Peyer's patch (tissue), 4 donors: Measurements from ENCODE around the gene RAD51B.

ENCODE experiments used
- POLR2A ChIP-seq, 2 donors: fragments of 450-650 bp; IDR thresholded peaks; one replicate each; pipeline ENCODE4 v1.5.1; 2017; ENCODE audit warnings: antibody characterized with exemption in 2 of 2, mild to moderate bottlenecking in 2 of 2, moderate library complexity in 2 of 2
- TF ChIP-seq, protein P1 (sequence below), 6 experiments: fragments of 450-650 bp in 4 of 6; fragments of 200-600 bp in 2 of 6; sonication (generic) in 1 of 6; IDR thresholded peaks; one replicate each; pipeline ENCODE4 v1.5.1; 2017 to 2019; ENCODE audit warnings: antibody characterized with exemption in 6 of 6, mild to moderate bottlenecking in 3 of 6, moderate library complexity in 1 of 6

DNA sequence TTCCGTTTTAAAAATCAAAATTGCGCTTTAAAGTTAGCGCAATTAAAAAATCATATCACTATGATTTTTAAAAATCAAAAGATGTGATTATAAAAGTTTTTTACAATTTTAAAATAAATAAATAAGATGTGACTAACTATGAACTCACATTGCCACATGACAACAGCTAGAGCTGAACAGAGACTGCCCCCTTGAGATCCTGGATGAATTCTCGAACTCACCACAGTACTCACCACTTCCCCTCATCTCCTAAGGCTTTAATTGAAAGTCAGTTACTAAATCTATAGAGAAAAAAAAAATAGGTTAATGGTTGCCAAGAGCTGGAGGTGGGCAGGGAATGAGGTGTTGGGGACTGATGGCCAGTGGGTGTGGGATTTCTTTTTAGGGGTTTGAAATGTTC, 589.1 kb downstream of the RAD51B start:
- TF ChIP-seq, protein P1, sequence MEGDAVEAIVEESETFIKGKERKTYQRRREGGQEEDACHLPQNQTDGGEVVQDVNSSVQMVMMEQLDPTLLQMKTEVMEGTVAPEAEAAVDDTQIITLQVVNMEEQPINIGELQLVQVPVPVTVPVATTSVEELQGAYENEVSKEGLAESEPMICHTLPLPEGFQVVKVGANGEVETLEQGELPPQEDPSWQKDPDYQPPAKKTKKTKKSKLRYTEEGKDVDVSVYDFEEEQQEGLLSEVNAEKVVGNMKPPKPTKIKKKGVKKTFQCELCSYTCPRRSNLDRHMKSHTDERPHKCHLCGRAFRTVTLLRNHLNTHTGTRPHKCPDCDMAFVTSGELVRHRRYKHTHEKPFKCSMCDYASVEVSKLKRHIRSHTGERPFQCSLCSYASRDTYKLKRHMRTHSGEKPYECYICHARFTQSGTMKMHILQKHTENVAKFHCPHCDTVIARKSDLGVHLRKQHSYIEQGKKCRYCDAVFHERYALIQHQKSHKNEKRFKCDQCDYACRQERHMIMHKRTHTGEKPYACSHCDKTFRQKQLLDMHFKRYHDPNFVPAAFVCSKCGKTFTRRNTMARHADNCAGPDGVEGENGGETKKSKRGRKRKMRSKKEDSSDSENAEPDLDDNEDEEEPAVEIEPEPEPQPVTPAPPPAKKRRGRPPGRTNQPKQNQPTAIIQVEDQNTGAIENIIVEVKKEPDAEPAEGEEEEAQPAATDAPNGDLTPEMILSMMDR (IDR thresholded peaks at IDR 0.05) = peak in 2 of 6 experiments; percentile 8 to 26
- no peak for TF ChIP-seq POLR2A (IDR thresholded peaks at IDR 0.05)
